Cardiac septum (tissue), 1 donor: ENCODE results near the gene CAV1. TPM values are rescaled to one million over a fixed set of nuclear protein-coding genes. Genes with fewer than 3 reads are reported as not detected.

ENCODE experiments used
- DNase-seq: peaks from one replicate; pipeline ENCODE4 v3.0.0-alpha.2; 2020; ENCODE audit warnings: low spot score
- intact Hi-C: fragments of 100-400 bp; cut with DNase I; formaldehyde crosslinking; loops from one replicate; pipeline ENCODE4 v1.14.0; 2022
- total RNA-seq: library from RNA; stranded (reverse); fragmentation: NEBNext Ultra II Directional; extraction: Animal tissue kit (Norgen Biotek cat#: 25700); gene quantifications from one replicate; pipeline ENCODE4 v1.2.1, GENCODE V29; 2021
- donor health status: DM: no; HTN: no; CAD: no.

Gene CAV1
- total RNA-seq, 1 donor from 2014 or later = 311 TPM

GRCh38 chr7:116591202-116592040 lies 66.6 kb downstream of the CAV1 start:
- no peak for DNase-seq
- intact Hi-C loops = loop anchor here (1.0 to 5.0 kb wide), 3 partner anchors 81 to 411 kb away; partner anchors contain the start of gene MET

GRCh38 chr7:116592041-116592355 lies 67.2 kb downstream of the CAV1 start:
- intact Hi-C loops = loop anchor here (1.0 to 5.0 kb wide), 2 partner anchors 80 to 213 kb away; partner anchors contain the start of gene MET
- DNase-seq = no peak

- intact Hi-C loops = loop anchor here (1.0 to 5.0 kb wide), 2 partner anchors 80 to 213 kb away; partner anchors contain the start of gene MET
- no peak for DNase-seq
Observed at GRCh38 chr7:116592445-116592844, 67.6 kb downstream of the CAV1 start.

GRCh38 chr7:116593359-116594075 lies 68.7 kb downstream of the CAV1 start:
- intact Hi-C loops = loop anchor here (5.0 kb wide), 1 partner anchor 79 kb away; the partner anchor contains the start of gene MET
- no peak for DNase-seq

- DNase-seq = no peak
- intact Hi-C loops = no loop called here
Observed at GRCh38 chr7:116595063-116595462, 70.2 kb downstream of the CAV1 start.

GRCh38 chr7:116597384-116597783 lies 72.5 kb downstream of the CAV1 start:
- intact Hi-C loops = no loop called here
- DNase-seq = no peak

- intact Hi-C loops = no loop called here
- no peak for DNase-seq
Observed at GRCh38 chr7:116598278-116598677, 73.4 kb downstream of the CAV1 start.

GRCh38 chr7:116598861-116599260 lies 74.0 kb downstream of the CAV1 start:
- no peak for DNase-seq
- intact Hi-C loops = no loop called here

- intact Hi-C loops = no loop called here
- no peak for DNase-seq
Observed at GRCh38 chr7:116601426-116601825, 76.6 kb downstream of the CAV1 start.

- intact Hi-C loops = no loop called here
- DNase-seq = no peak
Observed at GRCh38 chr7:116607299-116607698, 82.5 kb downstream of the CAV1 start.

GRCh38 chr7:116610210-116610609 lies 85.4 kb downstream of the CAV1 start:
- intact Hi-C loops = no loop called here
- DNase-seq = no peak

- no peak for DNase-seq
Observed at GRCh38 chr7:116610721-116611120, 85.9 kb downstream of the CAV1 start.

More at GRCh38 chr7:116610721-116611120, 85.9 kb downstream of the CAV1 start:
- intact Hi-C loops = no loop called here

Other genes starting within 250 kb of the CAV1 start
- 311 TPM for gene CAV2, start 25.3 kb upstream of the CAV1 start, total RNA-seq
- 9.2 TPM for gene MET, start 147.2 kb downstream of the CAV1 start, total RNA-seq